ENCODE measurements around the gene TMEM81.
A peak's percentile ranks its signal among the peaks of the same experiment; 100 is the strongest.

The TMEM81 gene

DNA sequence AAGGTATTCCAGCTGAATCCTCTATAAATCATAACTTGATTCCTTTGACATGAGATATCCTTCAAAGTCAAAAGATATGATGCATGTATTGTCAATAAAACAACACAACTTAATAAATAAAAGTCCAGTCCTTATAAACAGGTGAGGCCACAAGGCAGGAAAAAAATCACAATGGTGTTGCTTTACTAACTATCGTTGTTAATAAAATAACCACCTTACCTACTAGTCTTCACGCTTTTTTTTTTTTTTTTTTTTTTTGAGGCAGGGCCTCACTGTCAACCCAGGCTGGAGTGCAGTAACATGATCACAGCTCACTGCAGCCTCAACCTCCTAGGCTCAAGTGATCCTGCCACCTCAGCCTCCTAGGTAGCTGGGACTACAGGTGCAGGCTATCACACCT lies at the start of gene TMEM81:
TMEM81 (minus strand) TSS at position 101 of the 400 bp plus-strand sequence. CDS start 140 bp downstream, outside the sequence.
- no peak for DNase-seq

DNA sequence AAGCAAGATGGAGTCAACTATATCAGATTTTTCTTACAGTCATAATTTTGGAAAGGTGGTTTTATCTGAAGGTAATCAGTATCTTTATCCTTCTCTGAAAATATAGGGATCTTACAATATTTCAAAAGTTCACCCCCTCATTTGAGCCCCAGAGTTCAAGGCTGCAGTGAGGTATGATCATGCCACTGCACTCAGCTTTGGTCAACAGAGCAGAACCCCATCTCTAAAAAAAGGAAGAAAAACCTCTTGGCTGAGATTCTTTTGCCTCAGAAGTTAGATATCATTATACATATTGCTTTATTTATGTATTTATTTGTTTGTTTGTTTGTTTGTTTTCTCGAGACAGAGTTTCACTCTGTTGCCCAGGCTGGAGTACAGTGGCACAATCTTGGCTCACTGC lies 49.0 kb upstream of the TMEM81 start:
- DNase-seq: no peak

DNA sequence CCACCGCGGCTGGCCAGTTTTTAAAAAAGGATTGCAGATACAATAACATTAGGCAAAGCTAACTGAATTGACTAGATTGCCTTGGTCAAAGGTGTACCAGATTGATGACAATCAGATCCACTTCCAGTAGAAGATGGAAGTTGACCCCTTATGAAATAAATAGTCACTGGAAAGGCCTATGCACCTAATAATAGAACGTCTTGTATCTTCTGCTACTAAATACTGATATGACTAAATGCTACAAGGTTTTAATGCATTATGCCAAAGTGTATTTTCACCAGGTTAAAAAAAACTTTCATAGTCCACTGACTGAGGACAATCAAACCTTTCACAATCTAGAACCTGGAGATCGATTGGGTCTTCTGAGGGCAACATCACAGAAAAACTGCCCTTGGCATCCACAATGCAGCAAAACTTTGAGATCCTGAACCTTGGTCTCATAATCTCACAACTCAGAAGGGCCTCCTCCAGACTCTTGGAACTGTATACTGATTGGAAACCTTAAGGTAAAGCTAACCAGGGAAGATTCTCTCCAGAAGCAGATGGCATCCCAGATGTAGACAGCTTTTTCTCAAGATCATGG lies 45.3 kb upstream of the TMEM81 start:
- DNase-seq: no peak

DNA sequence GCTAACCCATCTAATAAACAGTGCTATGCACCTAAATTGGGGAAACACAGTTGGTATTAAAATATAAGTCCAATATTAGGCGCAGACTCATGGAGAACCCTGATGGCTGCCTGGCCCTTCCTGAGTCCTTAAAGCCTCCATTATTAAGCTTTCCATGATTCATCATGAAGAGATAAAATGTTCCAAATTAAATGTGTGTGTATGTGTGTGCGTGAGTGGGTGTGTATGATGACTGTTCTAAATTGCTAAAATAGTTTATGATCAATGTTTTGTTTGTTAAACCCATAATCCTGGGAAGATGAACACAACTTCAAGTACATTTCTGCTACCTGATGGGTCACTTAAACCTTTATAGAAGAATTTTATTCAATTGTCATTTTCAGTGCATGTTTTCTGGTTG lies 43.8 kb upstream of the TMEM81 start:
- no peak for DNase-seq

DNA sequence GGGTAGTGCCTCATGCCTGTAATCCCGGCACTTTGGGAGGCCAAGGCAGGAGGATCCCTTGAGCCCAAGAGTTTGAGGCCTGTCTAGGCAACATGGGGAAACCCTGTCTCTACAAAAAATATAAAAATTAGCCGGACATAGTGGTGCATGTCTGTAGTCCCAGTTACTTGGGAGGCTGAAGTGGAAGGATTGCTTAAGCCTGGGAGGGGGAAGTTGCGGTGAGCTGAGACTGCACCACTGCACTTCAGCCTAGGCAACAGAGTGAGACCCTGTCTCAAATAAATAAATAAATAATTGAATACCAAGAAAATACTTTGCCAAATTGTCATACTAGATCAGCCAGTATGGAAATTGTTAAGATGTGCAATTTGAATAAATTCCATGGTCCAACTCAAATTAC lies 43.4 kb upstream of the TMEM81 start:
- DNase-seq: no peak

DNA sequence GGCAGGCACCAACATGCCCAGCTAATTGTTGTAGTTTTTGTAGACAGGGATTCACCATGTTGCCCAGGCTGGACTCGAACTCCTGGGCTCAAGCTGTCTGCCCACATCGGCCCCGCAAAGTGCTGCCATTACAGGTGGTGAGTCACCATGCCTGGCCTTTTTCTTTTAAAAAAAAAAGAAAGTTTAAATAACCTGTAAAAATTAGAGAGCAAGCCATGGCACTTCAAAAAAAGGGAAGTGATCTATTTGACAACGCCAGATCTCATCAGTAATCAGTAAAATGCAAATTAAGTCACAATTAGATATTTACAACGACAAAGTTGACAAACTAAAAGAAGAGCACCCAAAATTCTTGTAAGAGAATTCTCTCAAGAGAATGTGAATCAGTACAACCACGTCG lies 40.5 kb upstream of the TMEM81 start:
- DNase-seq: no peak

DNA sequence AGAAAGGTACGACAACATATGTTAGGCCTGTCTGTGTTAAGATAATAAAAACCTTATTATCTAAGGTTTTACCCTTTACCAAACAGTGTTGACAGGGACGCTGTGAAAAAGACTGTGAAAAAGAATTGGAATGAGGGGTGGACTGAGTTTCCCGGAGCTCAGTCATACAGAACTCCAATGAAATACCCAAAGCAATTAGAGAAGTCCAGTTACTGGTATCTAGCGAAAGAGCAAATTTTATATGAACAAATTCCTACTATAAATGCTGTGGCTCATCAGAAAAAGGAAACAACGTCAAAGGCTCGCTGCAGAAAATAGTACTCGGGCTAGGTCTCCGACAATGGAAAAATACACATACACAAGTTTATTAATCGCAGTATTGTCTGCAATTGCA lies 38.2 kb upstream of the TMEM81 start:
- no peak for DNase-seq

- peak; percentile 96 for DNase-seq
These were observed 37.6 kb upstream of the TMEM81 start, which contains the start of gene RBBP5 for GRCh38 chr1:205121660-205122488. RBBP5 (minus strand) TSS chr1:205121978; CDS start chr1:205121873, 105 bp downstream.

GRCh38 chr1:205118752-205119151 lies 34.5 kb upstream of the TMEM81 start:
- no peak for DNase-seq

DNA sequence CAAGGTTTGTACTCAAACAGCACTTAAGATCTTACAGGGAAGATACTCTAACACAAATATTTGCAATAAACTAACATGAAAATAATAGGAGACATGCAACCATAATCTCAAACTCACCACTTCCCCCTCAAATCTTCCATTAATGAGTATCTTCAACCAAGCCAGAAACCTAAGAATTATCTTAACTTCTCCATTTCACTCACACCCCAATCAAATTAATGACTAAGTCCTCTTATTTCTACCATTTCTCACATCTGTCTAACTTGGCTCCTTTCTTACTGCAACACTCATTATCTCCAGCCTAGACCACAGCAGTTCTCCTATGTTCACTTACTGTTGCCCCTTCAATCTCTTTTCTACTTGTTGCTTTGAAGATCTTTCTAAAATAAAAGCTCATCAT lies 27.1 kb upstream of the TMEM81 start:
- no peak for DNase-seq

DNA sequence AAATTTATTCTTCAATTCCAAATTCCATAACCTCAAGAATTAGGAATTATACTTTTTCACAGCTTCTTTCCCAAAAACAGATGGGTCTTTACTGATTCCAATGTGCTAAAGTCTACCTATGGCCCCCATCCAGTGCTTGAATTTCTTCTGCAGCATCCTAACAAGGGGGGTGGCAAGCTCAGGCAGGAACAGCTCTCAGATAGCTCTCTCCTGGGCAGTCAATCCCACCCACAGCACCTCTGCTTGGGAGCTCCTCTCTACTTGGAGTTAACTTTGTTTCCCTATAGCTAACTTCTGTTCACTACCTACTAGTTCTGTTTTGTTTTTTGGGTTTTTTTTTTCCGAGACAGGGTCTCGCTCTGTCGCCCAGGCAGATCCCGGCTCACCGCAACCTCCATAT lies 25.5 kb upstream of the TMEM81 start:
- no peak for DNase-seq

DNA sequence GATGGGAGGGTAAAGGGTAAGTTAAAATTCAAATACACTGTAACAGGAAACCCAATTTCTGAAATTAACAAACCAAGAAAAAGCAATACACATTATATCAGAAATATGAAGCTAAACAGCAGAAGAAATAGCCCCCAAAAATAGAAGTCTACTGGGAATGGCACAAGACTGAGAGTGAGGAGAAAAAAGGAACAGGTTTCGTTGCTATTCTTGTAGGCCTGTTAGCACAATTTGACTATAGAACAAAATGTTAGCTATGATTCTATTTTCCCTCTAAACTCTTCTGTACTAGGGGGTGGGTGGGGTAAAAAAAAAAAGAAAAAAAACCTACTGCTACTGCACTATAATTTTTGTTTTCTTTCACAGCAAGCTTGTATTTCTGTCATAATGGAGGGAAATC lies 25.0 kb upstream of the TMEM81 start:
- no peak for DNase-seq

DNA sequence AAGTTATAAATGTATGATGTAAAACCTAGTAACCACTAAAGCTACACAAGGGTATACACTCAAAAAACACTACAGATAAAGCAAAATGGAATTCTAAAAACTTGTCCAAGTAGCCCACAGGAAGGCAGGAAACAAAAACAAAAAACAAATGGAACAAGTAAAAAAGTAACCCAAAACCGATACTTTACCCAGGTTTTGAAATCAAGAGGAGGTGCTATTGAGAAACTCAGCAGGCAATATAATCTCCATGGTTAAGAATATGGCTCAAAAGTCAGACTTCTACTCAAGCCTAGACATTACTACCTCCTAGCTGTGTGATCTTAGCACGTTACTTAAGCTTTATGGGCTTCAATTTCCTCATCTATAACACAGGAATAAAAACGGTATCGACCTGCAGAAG lies 24.2 kb upstream of the TMEM81 start:
- DNase-seq: no peak

DNA sequence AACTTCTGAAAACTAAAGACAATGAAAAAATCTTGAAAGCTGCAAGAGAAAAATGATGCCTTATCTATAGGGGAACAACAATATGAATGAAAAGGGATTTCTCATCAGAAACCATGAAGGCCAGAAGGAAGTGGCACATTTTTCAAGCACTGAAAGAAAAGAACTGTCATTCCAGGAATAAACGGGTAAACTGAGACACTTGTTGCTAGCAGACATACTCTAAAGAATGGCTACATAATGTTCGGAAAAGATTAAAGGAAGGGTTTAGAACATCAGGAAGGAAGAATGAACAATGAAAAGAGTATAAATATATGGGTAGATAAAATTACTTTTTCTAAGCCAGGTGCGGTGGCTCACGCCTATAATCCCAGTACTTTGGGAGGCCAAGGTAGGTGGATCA lies 23.1 kb upstream of the TMEM81 start:
- no peak for DNase-seq

DNA sequence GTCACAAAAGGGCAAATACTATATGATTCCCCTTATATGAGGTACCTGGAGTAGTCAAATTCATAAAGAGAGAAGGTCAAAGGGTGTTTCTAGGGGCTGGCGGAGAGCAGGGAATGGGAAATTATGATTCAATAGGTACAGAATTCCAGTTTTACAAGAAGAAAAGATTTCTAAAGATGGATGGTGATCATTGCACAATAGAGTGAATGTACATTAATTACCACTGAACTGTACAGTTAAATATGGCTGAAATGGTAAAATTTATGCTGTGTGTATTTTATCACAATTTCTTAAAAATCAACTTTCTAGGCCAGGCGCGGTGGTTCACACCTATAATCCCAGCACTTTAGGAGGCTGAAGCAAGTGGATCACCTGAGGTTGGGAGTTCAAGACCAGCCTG lies 18.1 kb upstream of the TMEM81 start:
- no peak for DNase-seq

DNA sequence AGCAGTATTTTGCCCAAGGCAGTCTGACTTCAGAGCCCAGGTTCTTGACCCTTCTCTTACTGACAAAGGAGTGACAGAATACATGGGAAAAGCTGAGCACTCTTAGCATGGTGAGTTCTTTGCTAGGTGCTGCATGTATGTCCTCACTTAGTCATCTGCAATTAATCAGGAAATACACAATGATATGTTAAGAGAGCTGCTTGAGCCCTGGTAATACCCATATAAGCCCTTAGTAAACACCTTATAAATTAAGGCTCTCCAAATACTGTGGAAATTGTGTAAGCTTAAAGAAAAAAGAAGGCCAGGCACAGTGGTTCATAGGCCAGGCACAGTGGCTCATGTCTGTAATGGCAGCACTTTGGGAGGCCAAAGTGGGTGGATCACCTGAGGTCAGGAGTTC lies 14.0 kb upstream of the TMEM81 start:
- no peak for DNase-seq

DNA sequence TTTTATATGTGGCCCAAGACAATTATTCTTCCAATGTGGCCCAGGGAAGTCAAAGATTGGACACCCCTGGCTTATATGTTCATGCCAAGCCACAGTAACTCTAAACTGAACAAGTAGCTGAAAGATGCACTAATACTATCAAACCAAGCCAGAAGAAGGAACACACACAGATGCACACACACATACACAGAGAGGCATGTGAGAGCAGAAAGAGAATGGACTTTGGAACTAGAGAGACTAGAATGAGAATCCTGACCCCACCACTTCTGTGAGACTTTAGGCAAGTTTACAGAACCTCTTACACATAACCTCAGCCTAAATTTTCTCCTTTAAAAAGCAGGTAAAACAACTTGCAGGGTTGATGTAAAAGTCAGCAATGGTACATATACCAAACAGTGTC lies 11.2 kb upstream of the TMEM81 start:
- DNase-seq: no peak

GRCh38 chr1:205091043-205091740 lies 6.9 kb upstream of the TMEM81 start:
- no peak for DNase-seq

GRCh38 chr1:205088341-205088740 lies 4.1 kb upstream of the TMEM81 start:
- no peak for DNase-seq

DNA sequence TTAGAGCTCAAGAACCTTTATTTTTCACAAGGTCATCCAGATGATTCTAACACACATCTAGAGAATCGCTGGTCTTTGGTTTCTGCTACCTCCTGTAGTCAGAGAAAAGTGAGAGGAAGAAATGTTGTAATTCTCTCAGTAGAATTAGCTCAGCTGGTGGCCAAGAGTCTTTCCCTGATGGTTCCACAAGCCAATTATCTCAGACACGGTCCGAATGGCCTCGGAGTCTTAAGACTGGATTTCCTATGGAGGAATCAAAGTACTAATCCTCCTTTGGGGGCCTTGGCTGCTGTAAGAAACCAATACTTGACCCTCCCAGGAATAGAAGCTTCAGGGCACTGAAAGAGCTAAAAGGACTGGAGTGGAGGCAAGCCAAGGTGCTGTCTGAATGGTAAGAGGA lies 1.8 kb downstream of the TMEM81 start:
- DNase-seq: no peak

DNA sequence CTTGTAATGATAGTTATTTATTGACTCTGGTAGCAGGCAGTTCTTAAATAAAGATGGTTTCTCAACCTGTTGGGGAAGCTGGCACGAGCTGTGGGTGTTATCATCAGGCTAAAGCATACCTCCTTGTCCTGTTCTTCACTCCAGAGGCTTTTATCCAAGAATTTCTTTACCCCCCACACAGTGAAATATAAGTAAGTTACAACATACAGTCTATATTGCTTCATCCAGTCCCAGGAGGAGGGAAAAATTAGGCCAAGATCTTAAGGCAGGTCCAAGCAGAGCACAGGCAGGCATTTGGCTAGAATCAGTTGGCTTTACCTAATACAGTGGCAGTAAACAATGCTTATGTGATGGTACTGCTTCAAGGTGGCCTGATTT lies 6.3 kb downstream of the TMEM81 start:
- no peak for DNase-seq

DNA sequence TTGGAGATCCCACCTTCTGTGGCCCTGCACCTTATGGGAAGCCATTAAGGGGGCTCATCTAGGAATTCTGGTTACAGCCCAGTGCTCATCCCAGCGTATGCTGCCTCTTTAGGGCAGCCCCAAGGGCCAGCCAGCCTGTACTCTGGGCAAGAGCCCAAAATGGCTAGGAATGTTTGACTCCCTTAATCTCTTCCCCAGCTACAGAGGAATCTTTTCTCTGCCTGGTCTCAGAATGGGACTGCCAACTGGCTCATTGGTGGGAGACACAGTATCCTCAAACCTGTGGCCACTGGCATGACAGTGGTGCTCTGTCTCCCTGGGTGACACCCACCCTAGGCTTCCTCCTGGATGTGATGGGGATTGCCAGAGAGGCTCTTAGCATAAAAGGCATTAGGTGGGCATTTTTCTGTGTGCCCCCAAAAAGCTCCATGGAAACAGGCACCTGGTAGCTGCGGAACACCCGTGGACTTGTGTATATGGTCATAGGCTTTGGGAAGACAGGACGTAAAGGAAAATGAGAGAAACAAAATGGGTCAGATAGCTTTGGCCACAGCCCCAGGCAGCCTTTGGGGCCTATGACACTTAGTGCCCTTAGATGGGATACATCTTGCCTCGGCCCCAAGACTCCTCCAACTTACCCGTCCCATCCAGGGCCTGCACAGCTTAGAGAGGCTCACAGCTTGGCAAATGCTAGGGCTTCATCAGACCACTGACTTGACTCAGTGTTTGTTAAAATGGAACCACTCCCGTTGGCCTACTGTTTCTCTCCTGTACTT lies 6.9 kb downstream of the TMEM81 start:
- no peak for DNase-seq

DNA sequence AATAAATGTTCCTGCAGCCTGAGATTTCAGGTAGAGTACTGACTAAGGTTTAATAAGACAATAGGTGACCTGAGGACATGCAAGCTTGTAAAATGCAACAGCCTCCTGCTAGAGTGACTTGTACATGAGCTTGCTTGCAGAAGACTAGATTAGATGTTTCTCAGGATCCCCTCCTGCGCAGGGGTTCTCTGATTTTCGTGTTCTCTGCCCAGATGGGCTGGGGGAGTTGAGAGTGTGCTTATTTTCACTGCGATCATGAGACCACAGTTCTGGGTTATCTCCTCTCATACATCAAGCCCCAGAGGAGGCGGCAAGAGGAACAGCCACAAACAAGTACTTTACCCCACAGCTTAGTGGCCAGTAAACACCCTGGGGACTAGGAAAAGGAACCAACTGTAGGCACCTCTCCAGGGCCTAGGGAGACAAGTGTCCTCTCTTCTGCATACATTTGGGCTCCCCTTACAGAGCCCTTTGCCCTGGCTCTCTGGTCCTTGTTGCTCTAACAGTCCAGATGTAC lies 8.0 kb downstream of the TMEM81 start:
- DNase-seq: no peak
